HG02642 (cell line): ENCODE data around the gene APBA1.

Experiments used
- ATAC-seq: cut with Tn5 transposase; IDR thresholded peaks from one replicate; pipeline ENCODE4 v1.9.1; 2021; ENCODE audit warnings: mild to moderate bottlenecking; ENCODE audit not compliant: unreplicated experiment, poor library complexity

Gene APBA1

GRCh38 chr9:69494208-69494607 is 178.0 kb downstream of the APBA1 start:
- no peak for ATAC-seq

- ATAC-seq: no peak
These were observed 185.7 kb downstream of the APBA1 start for GRCh38 chr9:69486498-69486897.

GRCh38 chr9:69485466-69485865 is 186.7 kb downstream of the APBA1 start:
- ATAC-seq: no peak

GRCh38 chr9:69483886-69484422 is 188.2 kb downstream of the APBA1 start:
- ATAC-seq: no peak

- ATAC-seq: no peak
These were observed 195.4 kb downstream of the APBA1 start for GRCh38 chr9:69476797-69477196.

GRCh38 chr9:69476016-69476415 is 196.2 kb downstream of the APBA1 start:
- ATAC-seq: no peak

- no peak for ATAC-seq
These were observed 197.3 kb downstream of the APBA1 start for GRCh38 chr9:69474821-69475220.

- no peak for ATAC-seq
These were observed 200.0 kb downstream of the APBA1 start for GRCh38 chr9:69472101-69472620.

- ATAC-seq: no peak
These were observed 200.7 kb downstream of the APBA1 start for GRCh38 chr9:69471433-69471832.

- ATAC-seq: no peak
These were observed 201.8 kb downstream of the APBA1 start for GRCh38 chr9:69470186-69470977.

GRCh38 chr9:69469136-69469535 is 203.0 kb downstream of the APBA1 start:
- no peak for ATAC-seq

GRCh38 chr9:69468380-69468779 is 203.8 kb downstream of the APBA1 start:
- no peak for ATAC-seq

GRCh38 chr9:69466151-69466550 is 206.0 kb downstream of the APBA1 start:
- no peak for ATAC-seq

- ATAC-seq: no peak
These were observed 206.7 kb downstream of the APBA1 start for GRCh38 chr9:69465473-69465872.

- no peak for ATAC-seq
These were observed 208.6 kb downstream of the APBA1 start for GRCh38 chr9:69463497-69464068.

- no peak for ATAC-seq
These were observed 209.8 kb downstream of the APBA1 start for GRCh38 chr9:69462394-69462793.

GRCh38 chr9:69461103-69461887 is 210.9 kb downstream of the APBA1 start:
- no peak for ATAC-seq

GRCh38 chr9:69460012-69460411 is 212.2 kb downstream of the APBA1 start:
- ATAC-seq: no peak

GRCh38 chr9:69458176-69458575 is 214.0 kb downstream of the APBA1 start:
- no peak for ATAC-seq

- ATAC-seq: no peak
These were observed 216.0 kb downstream of the APBA1 start for GRCh38 chr9:69456201-69456600.

- no peak for ATAC-seq
These were observed 216.9 kb downstream of the APBA1 start for GRCh38 chr9:69455311-69455710.
